B cell (primary cell): ENCODE results near the gene PRKN. TPM values are rescaled to one million over a fixed set of nuclear protein-coding genes. Genes with fewer than 3 reads are reported as not detected.

Experiments used
- ATAC-seq: fragments of 200-7000 bp; cut with Tn5 transposase; one replicate; pipeline ENCODE4 v1.10.0; 2021; ENCODE audit warnings: low read depth, mild to moderate bottlenecking, moderate number of reproducible peaks, moderate library complexity
- CTCF ChIA-PET: fragments of 350-600 bp; sonication (Branson Sonifier 250); formaldehyde crosslinking; loops from one replicate; lab custom pipeline; 2021; ENCODE audit warnings: antibody characterized with exemption, inconsistent platforms; lab: Charles Lee
- POLR2A ChIA-PET: fragments of 350-600 bp; sonication (Branson Sonifier 250); formaldehyde crosslinking; loops from one replicate; lab custom pipeline; 2021; ENCODE audit warnings: antibody characterized with exemption; lab: Charles Lee
- DNase-seq: peaks from one replicate; pipeline ENCODE4 v3.0.0; 2013
- H2AFZ ChIP-seq: 2 replicates; pipeline ENCODE4 v1.6.1; 2012; ENCODE audit warnings: mild to moderate bottlenecking, low read depth, low read length; ENCODE audit not compliant: insufficient read depth, poor library complexity, severe bottlenecking
- H3K27ac ChIP-seq, 2 donors: 1 replicate in 1 of 2; 2 replicates in 1 of 2; pipeline ENCODE4 v1.5.1; 2012 to 2013; ENCODE audit warnings: low read length in 2 of 2, mild to moderate bottlenecking in 2 of 2, moderate library complexity in 1 of 2
- H3K27me3 ChIP-seq, 4 experiments: fragments of 200-600 bp in 1 of 4; sonication (generic) in 1 of 4; replicated peaks in 1 of 4; 1 replicate in 2 of 4; 2 replicates in 2 of 4; pipeline versions ENCODE4 v1.6.1 to v1.7.0; 2013 to 2016; ENCODE audit warnings: low read length in 3 of 4, mild to moderate bottlenecking in 2 of 4, mixed read lengths in 1 of 4, moderate library complexity in 1 of 4; ENCODE audit not compliant: insufficient read depth in 4 of 4, control insufficient read depth in 3 of 4; ENCODE audit errors: control extremely low read depth in 1 of 4
- H3K36me3 ChIP-seq, 2 experiments: replicated peaks in 1 of 2; 1 replicate in 1 of 2; 2 replicates in 1 of 2; pipeline versions ENCODE4 v1.6.1 to v1.7.1; 2013; ENCODE audit warnings: low read length in 1 of 2; ENCODE audit not compliant: insufficient read depth in 2 of 2, control insufficient read depth in 1 of 2; ENCODE audit errors: control extremely low read depth in 1 of 2, extremely low read depth in 1 of 2
- H3K4me1 ChIP-seq, 2 donors: fragments of 200-600 bp in 1 of 2; sonication (generic) in 1 of 2; 1 replicate in 1 of 2; 2 replicates in 1 of 2; pipeline versions ENCODE4 v1.5.1 to v1.6.1; 2013 to 2017; ENCODE audit warnings: low read length in 2 of 2; ENCODE audit not compliant: control insufficient read depth in 2 of 2, insufficient read depth in 2 of 2
- H3K4me2 ChIP-seq: replicated peaks from 2 replicates; pipeline ENCODE3; 2012; ENCODE audit warnings: mild to moderate bottlenecking, low read depth, low read length; ENCODE audit not compliant: poor library complexity, severe bottlenecking
- H3K4me3 ChIP-seq, 5 experiments: fragments of 200-600 bp in 1 of 5; sonication (generic) in 1 of 5; 1 replicate in 3 of 5; 2 replicates in 2 of 5; pipeline versions ENCODE4 v1.5.1 to v1.7.0; 2011 to 2016; ENCODE audit warnings: low read length in 4 of 5, mild to moderate bottlenecking in 4 of 5, low read depth in 2 of 5, control low read depth in 1 of 5, moderate library complexity in 1 of 5; ENCODE audit not compliant: insufficient read depth in 1 of 5; ENCODE audit errors: control extremely low read depth in 1 of 5, extremely low read depth in 1 of 5
- H3K79me2 ChIP-seq: fragments of 200-600 bp; sonication (generic); one replicate; pipeline ENCODE4 v1.6.0; 2016; ENCODE audit warnings: low read length; ENCODE audit not compliant: control insufficient read depth, insufficient read depth
- H3K9ac ChIP-seq: fragments of 200-600 bp; sonication (generic); 2 replicates; pipeline ENCODE4 v1.6.1; 2017; ENCODE audit warnings: mild to moderate bottlenecking, low read length, moderate library complexity
- H3K9me3 ChIP-seq, 3 donors: one replicate each; pipeline versions ENCODE4 v1.6.1 to v1.7.1; 2013; ENCODE audit warnings: low read length in 2 of 3; ENCODE audit not compliant: control insufficient read depth in 2 of 3, insufficient read depth in 1 of 3; ENCODE audit errors: control extremely low read depth in 1 of 3
- H4K20me1 ChIP-seq: 2 replicates; pipeline ENCODE4 v1.6.0; 2012; ENCODE audit warnings: mild to moderate bottlenecking, low read length; ENCODE audit not compliant: insufficient read depth, control insufficient read depth, poor library complexity, severe bottlenecking
- H3K27ac Mint-ChIP-seq: one replicate; pipeline ENCODE4 v1.8.0; 2021; ENCODE audit warnings: mixed read lengths
- H3K27me3 Mint-ChIP-seq: one replicate; pipeline ENCODE4 v1.8.0; 2021; ENCODE audit warnings: mixed read lengths
- H3K4me1 Mint-ChIP-seq: one replicate; pipeline ENCODE4 v1.8.0; 2021; ENCODE audit warnings: mixed read lengths
- H3K4me3 Mint-ChIP-seq: one replicate; pipeline ENCODE4 v1.8.0; 2021; ENCODE audit warnings: mixed read lengths
- H3K9me3 Mint-ChIP-seq: one replicate; pipeline ENCODE4 v1.8.0; 2022; ENCODE audit warnings: mixed read lengths; ENCODE audit not compliant: insufficient read depth
- CTCF ChIP-seq: fragments of 200-600 bp; IDR thresholded peaks from one replicate; pipeline ENCODE4 v1.8.0; 2022; ENCODE audit warnings: antibody characterized with exemption, mild to moderate bottlenecking
- EZH2 ChIP-seq: IDR thresholded peaks from 2 replicates; pipeline ENCODE4 v1.6.1; 2012; ENCODE audit warnings: borderline replicate concordance, low read depth, mild to moderate bottlenecking, moderate library complexity, low read length; ENCODE audit not compliant: insufficient read depth, poor library complexity, severe bottlenecking
- WGBS: methylation state at CpG from one replicate; pipeline ENCODE4 v1.1.5; 2013; ENCODE audit warnings: missing lambda C conversion rate; ENCODE audit not compliant: insufficient coverage; 5-methylcytosine and 5-hydroxymethylcytosine counted together
- intact Hi-C: fragments of 100-400 bp; cut with micrococcal nuclease; formaldehyde crosslinking; loops from one replicate; pipeline ENCODE4 v1.10.0; 2022
- polyA plus RNA-seq: library from polyadenylated mRNA; depleted of rRNA; stranded (reverse); fragments of >200 nt; gene quantifications from 2 replicates; pipeline ENCODE4 v1.2.3, GENCODE V29; 2012
- total RNA-seq, 2 donors: library from RNA; stranded (reverse); fragments of 120-200 nt in 1 of 2; gene quantifications; 1 replicate in 1 of 2; 2 replicates in 1 of 2; pipeline versions ENCODE4 v1.2.3 to v1.2.4, GENCODE V29; 2013 to 2022

The PRKN gene
- total and polyA plus RNA-seq, 2 donors (not counting 1 experiment from before 2014, with no cell fraction given): 1.6 to 6.2 TPM

- H3K27ac Mint-ChIP-seq: no peak overlapping the region
- Histone ChIP-seq H3K4me1 (no peaks in the 10 kb centered on the region), H3K9ac (no peak overlapping the region), H3K4me3 (no peak overlapping the region), H3K4me2 (no peak overlapping the region), H4K20me1 (no peaks in the 10 kb centered on the region), H3K79me2 (no peaks in the 10 kb centered on the region), H3K36me3 (no peaks in the 10 kb centered on the region), H3K27ac (no peak overlapping the region), H2AFZ (no peak overlapping the region), H3K27me3 (no peaks in the 10 kb centered on the region), H3K9me3 (peaks cover 0 to 6% (median 0%) of the 10 kb centered on the region in 3 donors)
- H3K4me1 Mint-ChIP-seq: no peaks in the 10 kb centered on the region
- DNase-seq (no peak), ATAC-seq (no peak)
- no peak overlapping the region for H3K4me3 Mint-ChIP-seq
- TF ChIP-seq CTCF (no peak), EZH2 (no peak)
- POLR2A ChIA-PET: no interaction called here
- WGBS: 100% methylated on average over 1 of the region's 1 CpG
- no peaks in the 10 kb centered on the region for H3K27me3 Mint-ChIP-seq
- CTCF ChIA-PET: no interaction called here
- peaks cover 3% of the 10 kb centered on the region for H3K9me3 Mint-ChIP-seq
- intact Hi-C loops: no loop called here
Observed at GRCh38 chr6:161651949-161652348, 1075.6 kb downstream of the PRKN start.

GRCh38 chr6:161649841-161650240, 1077.7 kb downstream of the PRKN start:
- Mint-ChIP-seq H3K4me3 (no peak overlapping the region), H3K9me3 (peaks cover 3% of the 10 kb centered on the region), H3K27ac (no peak overlapping the region), H3K4me1 (no peaks in the 10 kb centered on the region), H3K27me3 (no peaks in the 10 kb centered on the region)
- no peaks in the 10 kb centered on the region for H3K36me3 ChIP-seq
- no peak overlapping the region for H3K4me2 ChIP-seq
- H3K4me1 ChIP-seq: no peaks in the 10 kb centered on the region
- ATAC-seq: no peak
- no peak overlapping the region for H2AFZ ChIP-seq
- no peak overlapping the region for H3K4me3 ChIP-seq
- H3K79me2 ChIP-seq: no peaks in the 10 kb centered on the region
- ChIA-PET POLR2A (no interaction called here), CTCF (no interaction called here)
- 79% methylated on average over 3 of the region's 4 CpGs for whole genome bisulfite sequencing
- no peaks in the 10 kb centered on the region for H3K27me3 ChIP-seq
- intact Hi-C loops: no loop called here
- H4K20me1 ChIP-seq: no peaks in the 10 kb centered on the region
- H3K9me3 ChIP-seq: peaks cover 0 to 4% (median 0%) of the 10 kb centered on the region in 3 donors
- no peak for DNase-seq
- no peak overlapping the region for H3K9ac ChIP-seq
- no peak overlapping the region for H3K27ac ChIP-seq
- TF ChIP-seq CTCF (no peak), EZH2 (no peak)
